ENCODE data around the gene STK39. TPM values are rescaled to one million over a fixed set of nuclear protein-coding genes. Genes with fewer than 3 reads are reported as not detected.

The STK39 gene
- total RNA-seq, 1 donor from 2014 or later: 63.7 TPM

DNA sequence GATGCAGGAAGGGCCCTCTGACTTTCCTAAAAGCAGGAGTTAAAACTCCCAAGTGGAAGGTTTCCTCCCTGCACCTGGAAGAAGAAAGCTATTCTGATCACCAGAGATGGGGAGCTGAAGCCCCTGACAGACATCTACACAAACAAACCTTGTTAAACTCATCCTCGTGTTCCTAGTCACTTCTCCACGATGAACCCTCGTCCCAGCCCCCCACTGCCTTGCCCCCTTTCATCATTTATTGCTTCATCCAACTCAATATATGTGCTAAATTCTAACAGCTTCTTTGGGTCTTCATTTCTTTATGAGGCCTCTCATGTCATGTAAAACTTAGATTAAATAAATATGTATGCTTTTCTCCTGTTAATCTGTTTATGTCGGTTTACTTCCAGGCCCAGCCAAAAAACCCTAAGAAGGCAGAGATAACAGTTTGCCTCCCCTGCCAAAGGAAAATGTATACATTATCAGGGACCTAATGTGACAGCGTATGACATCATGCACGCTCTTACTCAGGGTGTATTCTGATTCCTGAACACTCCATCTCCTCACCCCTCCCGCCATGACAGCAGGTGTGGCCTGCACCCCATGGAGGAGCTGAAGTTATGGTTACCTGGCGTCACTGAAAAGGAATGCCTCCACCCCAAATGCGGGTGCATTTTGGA lies 287.2 kb downstream of the STK39 start:
- no peak for DNase-seq (ENCODE audit: low spot score)

- DNase-seq (ENCODE audit: low spot score): no peak
Observed at GRCh38 chr2:167957662-167958061, 289.7 kb downstream of the STK39 start.

DNA sequence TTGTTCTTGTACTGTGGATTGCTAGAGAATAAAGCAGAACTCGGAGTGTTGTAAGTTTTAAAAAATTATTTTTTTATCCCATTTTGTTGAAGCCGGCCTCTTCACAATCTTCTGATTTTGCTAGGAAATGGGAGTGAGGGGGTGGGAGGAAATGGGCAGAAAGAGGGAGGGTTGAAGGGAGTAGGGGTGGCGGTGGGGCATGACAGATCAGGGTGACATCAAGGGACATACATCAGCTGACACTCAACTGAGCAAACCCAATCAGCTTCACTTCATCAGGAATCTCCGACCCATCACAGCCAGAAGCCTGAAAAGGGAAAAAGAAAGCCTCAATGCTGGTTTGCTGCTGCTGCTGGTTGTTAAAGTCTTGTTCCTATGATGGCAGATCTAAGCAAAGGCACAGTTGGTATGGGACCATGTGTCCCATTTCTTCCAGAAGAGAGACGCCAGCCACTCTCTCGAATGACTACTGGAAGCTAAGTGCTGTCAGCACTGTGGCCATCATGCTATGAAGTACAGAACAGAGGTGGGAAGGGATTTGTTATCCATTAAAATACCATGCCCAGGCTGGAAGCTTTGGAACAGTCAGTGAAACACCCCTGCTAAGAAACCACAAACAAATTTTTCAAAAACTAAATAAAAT lies 292.0 kb downstream of the STK39 start:
- DNase-seq (ENCODE audit: low spot score): no peak

GRCh38 chr2:167954495-167954894 lies 292.9 kb downstream of the STK39 start:
- no peak for DNase-seq (ENCODE audit: low spot score)

GRCh38 chr2:167953776-167954175 lies 293.6 kb downstream of the STK39 start:
- no peak for DNase-seq (ENCODE audit: low spot score)

- DNase-seq (ENCODE audit: low spot score): no peak
Observed at GRCh38 chr2:167950571-167950970, 296.8 kb downstream of the STK39 start.

GRCh38 chr2:167946441-167946841 lies 301.0 kb downstream of the STK39 start:
- no peak for DNase-seq (ENCODE audit: low spot score)

DNA sequence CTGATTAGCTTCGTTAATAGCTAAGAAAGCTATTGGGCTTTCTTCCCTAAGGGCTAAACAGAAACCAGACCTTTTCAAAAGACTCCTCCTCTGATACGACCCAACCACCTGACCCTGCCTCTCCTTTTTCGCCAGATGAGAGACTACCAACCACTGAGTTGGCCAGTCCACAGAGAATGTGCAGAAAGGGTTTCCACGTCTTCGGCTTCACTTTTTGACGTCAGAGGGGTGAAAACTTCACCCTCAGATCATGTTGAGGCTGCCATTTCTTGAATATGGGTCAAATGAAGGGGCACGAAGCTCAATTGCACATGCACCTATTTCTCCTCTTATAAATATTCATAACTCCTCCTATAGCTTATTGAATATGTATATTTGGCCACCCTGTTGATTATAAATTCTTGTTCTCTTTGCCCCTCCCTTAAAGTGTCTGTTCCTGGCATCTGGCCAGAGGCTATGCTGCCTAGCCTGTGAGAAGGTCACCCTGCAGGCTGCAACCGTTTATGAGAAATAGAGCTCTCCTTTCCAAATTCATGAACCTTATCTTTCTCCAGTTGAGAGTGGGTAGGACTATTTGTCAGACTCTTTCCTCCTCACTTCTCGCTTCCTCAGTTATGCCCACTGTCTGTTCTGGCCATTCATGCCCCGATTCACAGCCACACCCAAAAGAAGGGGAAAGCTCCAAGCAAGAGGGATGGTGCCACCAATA lies 301.6 kb downstream of the STK39 start:
- no peak for DNase-seq (ENCODE audit: low spot score)

- DNase-seq (ENCODE audit: low spot score): no peak
Observed at GRCh38 chr2:167944825-167945659, 302.4 kb downstream of the STK39 start.

DNA sequence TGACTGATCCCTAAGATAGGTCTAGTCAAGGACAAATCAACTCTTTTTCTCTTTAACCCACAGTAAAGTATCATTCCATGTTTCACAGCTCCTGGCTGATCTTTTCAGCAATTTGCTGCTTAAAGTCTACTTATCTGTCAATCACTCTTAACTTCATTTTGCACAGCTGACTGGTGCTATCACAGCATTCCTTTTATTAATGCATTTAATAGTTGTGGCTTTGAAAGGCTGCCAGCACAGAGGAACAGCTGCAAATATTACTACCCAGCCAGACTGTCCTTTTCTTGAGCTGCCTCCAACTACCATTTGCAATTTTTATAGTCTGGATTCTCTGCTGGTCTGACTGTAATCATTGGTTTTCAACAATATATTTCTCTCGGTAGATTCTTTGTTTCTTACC lies 303.5 kb downstream of the STK39 start:
- DNase-seq (ENCODE audit: low spot score): no peak

GRCh38 chr2:167943368-167943767 lies 304.0 kb downstream of the STK39 start:
- DNase-seq (ENCODE audit: low spot score): no peak

- no peak for DNase-seq (ENCODE audit: low spot score)
Observed at GRCh38 chr2:167942366-167943081, 304.9 kb downstream of the STK39 start.

DNA sequence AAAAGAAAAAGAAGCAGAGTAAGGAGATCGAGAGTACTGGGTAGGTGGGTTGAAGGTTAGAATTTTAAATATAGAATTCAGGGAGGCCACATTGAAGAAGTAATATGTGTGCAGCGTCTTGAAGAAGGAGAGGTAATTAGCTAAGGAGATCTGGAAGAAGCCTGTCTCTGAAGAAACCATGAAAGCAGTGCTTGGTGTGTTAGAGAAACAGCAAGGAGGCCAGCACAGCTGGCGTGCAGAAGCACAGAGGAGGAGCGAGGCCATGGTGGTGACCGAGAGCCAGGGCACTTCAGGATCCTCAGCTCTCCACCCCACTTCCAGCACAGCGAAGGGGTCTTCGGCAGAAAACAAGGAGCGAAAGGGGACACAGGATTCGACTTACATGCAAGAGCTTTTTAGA lies 305.8 kb downstream of the STK39 start:
- no peak for DNase-seq (ENCODE audit: low spot score)

DNA sequence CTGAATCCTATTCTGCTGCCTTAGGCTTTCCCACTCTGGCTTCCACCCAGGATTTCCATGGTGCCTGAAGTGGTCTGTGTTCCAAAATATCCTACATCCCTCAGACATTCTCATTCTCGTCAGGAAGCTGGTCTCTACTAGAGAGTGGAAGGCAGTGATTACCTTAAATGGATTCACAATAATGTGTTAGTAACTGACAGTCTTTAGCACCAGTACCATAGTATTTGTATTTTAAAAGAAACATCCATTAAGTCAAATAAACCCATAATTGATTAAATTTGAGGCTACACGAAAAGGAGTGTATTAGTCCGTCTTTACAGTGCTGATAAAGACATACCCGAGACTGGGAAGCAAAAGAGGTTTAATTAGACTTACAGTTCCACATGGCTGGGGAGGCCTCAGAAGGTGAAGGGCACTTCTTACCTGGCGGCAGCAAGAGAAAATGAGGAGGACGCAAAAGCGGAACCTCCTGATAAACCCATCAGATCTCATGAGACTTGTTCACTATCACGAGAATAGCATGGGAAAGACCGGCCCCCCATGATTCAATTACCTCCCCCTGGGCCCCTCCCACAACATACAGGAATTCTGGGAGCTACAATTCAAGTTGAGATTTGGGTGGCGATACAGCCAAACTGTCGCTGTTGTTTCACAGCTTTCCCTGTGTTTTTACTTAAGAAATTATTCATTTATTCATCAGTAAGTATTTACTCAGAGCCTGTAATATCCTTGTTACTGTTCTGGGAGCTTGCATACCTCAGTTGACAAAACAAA lies 306.5 kb downstream of the STK39 start:
- DNase-seq (ENCODE audit: low spot score): no peak

DNA sequence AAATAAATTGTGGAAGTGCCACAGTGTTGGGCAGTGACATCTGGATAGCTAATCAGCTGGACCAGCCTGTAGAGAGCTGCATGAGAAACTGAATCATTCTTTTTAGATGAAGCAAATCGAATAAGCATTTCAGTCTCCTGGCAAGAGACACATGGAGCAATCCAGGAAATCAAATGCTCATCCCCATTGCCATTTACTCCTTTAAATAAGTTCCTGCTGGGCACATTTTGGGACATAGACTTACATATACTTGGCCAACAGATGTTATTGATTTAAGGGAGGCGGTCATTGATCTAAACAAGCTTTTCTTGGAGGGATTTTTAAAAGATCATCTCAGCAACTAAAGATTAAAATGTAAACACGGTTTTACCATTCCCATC lies 307.1 kb downstream of the STK39 start:
- DNase-seq (ENCODE audit: low spot score): no peak

GRCh38 chr2:167939514-167940345 lies 307.7 kb downstream of the STK39 start:
- no peak for DNase-seq (ENCODE audit: low spot score)

- DNase-seq (ENCODE audit: low spot score): no peak
Observed at GRCh38 chr2:167937403-167937802, 310.0 kb downstream of the STK39 start.

- DNase-seq (ENCODE audit: low spot score): no peak
Observed at GRCh38 chr2:167935803-167936110, 311.6 kb downstream of the STK39 start.

DNA sequence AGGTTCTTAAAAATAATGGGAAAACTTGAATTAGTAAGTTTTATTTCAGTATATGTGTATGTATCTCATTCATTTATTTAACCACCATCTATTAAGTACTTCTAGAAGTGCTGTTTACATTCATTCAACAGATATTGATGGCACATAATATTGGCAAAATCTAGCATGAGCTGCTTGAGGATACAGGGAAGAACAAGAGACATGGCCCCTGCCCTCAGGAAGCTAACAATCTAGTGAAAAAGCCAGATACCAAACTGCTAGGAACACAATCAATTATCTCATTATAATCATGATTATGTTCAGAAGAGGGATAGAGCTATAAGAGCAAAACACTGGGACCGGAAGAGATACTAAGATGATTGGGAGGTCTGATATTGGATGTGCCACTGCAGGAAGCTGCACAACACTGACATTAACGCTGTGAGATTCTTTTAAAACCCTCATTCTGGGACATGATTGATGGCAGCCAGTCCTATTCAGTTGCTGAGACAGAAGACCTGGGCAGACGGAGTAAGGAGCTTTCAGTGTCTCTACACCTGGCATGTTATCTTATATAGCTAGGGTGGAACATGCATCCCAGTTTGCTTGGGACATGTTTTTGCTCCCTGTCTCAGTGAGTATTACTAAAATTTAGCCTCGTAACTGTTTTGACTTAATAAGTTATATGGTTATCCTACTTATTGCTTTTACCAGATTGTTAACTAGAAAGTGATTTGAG lies 314.1 kb downstream of the STK39 start:
- no peak for DNase-seq (ENCODE audit: low spot score)

Measured in ureter (tissue), 1 donor.